ENCODE results near the gene PPARA.

- TF ChIP-seq, protein P1, sequence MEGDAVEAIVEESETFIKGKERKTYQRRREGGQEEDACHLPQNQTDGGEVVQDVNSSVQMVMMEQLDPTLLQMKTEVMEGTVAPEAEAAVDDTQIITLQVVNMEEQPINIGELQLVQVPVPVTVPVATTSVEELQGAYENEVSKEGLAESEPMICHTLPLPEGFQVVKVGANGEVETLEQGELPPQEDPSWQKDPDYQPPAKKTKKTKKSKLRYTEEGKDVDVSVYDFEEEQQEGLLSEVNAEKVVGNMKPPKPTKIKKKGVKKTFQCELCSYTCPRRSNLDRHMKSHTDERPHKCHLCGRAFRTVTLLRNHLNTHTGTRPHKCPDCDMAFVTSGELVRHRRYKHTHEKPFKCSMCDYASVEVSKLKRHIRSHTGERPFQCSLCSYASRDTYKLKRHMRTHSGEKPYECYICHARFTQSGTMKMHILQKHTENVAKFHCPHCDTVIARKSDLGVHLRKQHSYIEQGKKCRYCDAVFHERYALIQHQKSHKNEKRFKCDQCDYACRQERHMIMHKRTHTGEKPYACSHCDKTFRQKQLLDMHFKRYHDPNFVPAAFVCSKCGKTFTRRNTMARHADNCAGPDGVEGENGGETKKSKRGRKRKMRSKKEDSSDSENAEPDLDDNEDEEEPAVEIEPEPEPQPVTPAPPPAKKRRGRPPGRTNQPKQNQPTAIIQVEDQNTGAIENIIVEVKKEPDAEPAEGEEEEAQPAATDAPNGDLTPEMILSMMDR (conservative IDR thresholded peaks at IDR 0.05; ENCODE audit: low read depth, low read length) = no peak
- no peak for TF ChIP-seq POLR2A (IDR thresholded peaks at IDR 0.05; ENCODE audit: low read depth, low read length)
- TF ChIP-seq RCOR1 (IDR thresholded peaks at IDR 0.05; ENCODE audit: insufficient replicate concordance, low read length) = no peak
- TF ChIP-seq, protein P2, sequence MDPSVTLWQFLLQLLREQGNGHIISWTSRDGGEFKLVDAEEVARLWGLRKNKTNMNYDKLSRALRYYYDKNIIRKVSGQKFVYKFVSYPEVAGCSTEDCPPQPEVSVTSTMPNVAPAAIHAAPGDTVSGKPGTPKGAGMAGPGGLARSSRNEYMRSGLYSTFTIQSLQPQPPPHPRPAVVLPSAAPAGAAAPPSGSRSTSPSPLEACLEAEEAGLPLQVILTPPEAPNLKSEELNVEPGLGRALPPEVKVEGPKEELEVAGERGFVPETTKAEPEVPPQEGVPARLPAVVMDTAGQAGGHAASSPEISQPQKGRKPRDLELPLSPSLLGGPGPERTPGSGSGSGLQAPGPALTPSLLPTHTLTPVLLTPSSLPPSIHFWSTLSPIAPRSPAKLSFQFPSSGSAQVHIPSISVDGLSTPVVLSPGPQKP (IDR thresholded peaks at IDR 0.05; ENCODE audit: borderline replicate concordance, low read depth, low read length) = no peak
- TF ChIP-seq FOS (IDR thresholded peaks at IDR 0.05; ENCODE audit: low read depth, low read length) = no peak
These were observed 45.3 kb upstream of the PPARA start for GRCh38 chr22:46104881-46105493.

Measured in IMR-90 (cell line).